ENCODE results near the gene PRRG3. TPM values are rescaled to one million over a fixed set of nuclear protein-coding genes. Genes with fewer than 3 reads are reported as not detected.

Gene PRRG3
- total and polyA plus RNA-seq, 4 experiments from 2014 or later, result not detected

Other genes starting within 250 kb of the PRRG3 start
- not detected for gene PASD1, start 131.8 kb upstream of the PRRG3 start, total RNA-seq
- not detected for gene PASD1, start 131.8 kb upstream of the PRRG3 start, polyA plus RNA-seq
- gene FATE1, start 20.6 kb downstream of the PRRG3 start, total RNA-seq, result not detected
- gene FATE1, start 20.6 kb downstream of the PRRG3 start, polyA plus RNA-seq, result not detected
- gene CNGA2, start 39.3 kb downstream of the PRRG3 start, total RNA-seq, result not detected
- gene CNGA2, start 39.3 kb downstream of the PRRG3 start, polyA plus RNA-seq, result not detected
- gene MAGEA4, start 217.4 kb downstream of the PRRG3 start, total RNA-seq, result not detected
- gene MAGEA4, start 217.4 kb downstream of the PRRG3 start, polyA plus RNA-seq, result not detected